ENCODE results near the gene SLMAP. TPM values are rescaled to one million over a fixed set of nuclear protein-coding genes. Genes with fewer than 3 reads are reported as not detected.

Gene SLMAP
- total and polyA plus RNA-seq, 2 experiments from 2014 or later, result 32.1 to 73.0 TPM

GRCh38 chr3:57977818-57978235 is 221.7 kb downstream of the SLMAP start (continued):
- TF ChIP-seq ZNF462 (CRISPR knock-in tag; IDR thresholded peaks at IDR 0.05), result no peak
- no peak for TF ChIP-seq CTCF (conservative IDR thresholded peaks at IDR 0.05; ENCODE audit: low read depth in 2 of 2)

- DNase-seq (ENCODE audit: low spot score) (no peak), ATAC-seq (no peak)
- Mint-ChIP-seq H3K4me1 (peaks cover 4% of the 10 kb centered on the region; the same call in 1 of the 3 replicates), H3K27me3 (ENCODE audit: insufficient read depth, low read depth, poor library complexity) (peaks cover 6% of the 10 kb centered on the region), H3K9me3 (peaks cover 3% of the 10 kb centered on the region; the same call in 1 of the 3 replicates), H3K36me3 (ENCODE audit: low read depth) (no peaks in the 10 kb centered on the region), H3K27ac (no peak overlapping the region), H3K4me3 (no peak overlapping the region)
- Histone ChIP-seq H3K79me2 (replicated peaks; ENCODE audit: insufficient read depth) (no peaks in the 10 kb centered on the region), H3K4me3 (no peak overlapping the region), H3K36me3 (ENCODE audit: insufficient read depth) (no peaks in the 10 kb centered on the region), H4K20me1 (replicated peaks; ENCODE audit: insufficient read depth) (no peaks in the 10 kb centered on the region), H3K4me2 (no peak overlapping the region), H2AFZ (0 out of 2 replicates have a peak overlapping the region, but pooled peaks have one; percentile 38), H3K4me1 (ENCODE audit: insufficient read depth) (no peaks in the 10 kb centered on the region), H3K9me2 (ENCODE audit: insufficient read depth) (no peaks in the 10 kb centered on the region), H3K27me3 (ENCODE audit: insufficient read depth) (no peaks in the 10 kb centered on the region), H3K27ac (ENCODE audit: low read depth) (no peak overlapping the region), H3F3A (replicated peaks; ENCODE audit: low read depth) (no peaks in the 10 kb centered on the region)
- TF ChIP-seq ZNF114 (CRISPR knock-in tag; IDR thresholded peaks at IDR 0.05), result no peak
- no peak for TF ChIP-seq CTCF (conservative IDR thresholded peaks at IDR 0.05; ENCODE audit: low read depth in 2 of 2)
- no peak for TF ChIP-seq EZH2phosphoT487 (IDR thresholded peaks at IDR 0.05; ENCODE audit: unreplicated experiment)
Measured at GRCh38 chr3:57978316-57978715, 222.2 kb downstream of the SLMAP start.

Other genes with a start within 250 kb of the SLMAP start
- 0.27 TPM in 1 of 2 replicates, not detected in the other for gene DNAH12, start 212.0 kb upstream of the SLMAP start, total RNA-seq (2014; rRNA removed; shearing (Covaris generic))
- gene DNAH12, start 212.0 kb upstream of the SLMAP start, polyA plus RNA-seq (2016; fragmentation: Nextera tagmentation; extraction: Ambion mirVana), result not detected in 2 replicates
- 12.9 and 14.3 TPM in 2 replicates for gene PDE12, start 200.0 kb upstream of the SLMAP start, total RNA-seq (2014; rRNA removed; shearing (Covaris generic))
- 4.5 and 5.0 TPM in 2 replicates for gene PDE12, start 200.0 kb upstream of the SLMAP start, polyA plus RNA-seq (2016; fragmentation: Nextera tagmentation; extraction: Ambion mirVana)
- gene ARF4, start 159.0 kb upstream of the SLMAP start, total RNA-seq (2014; rRNA removed; shearing (Covaris generic)), result 144 and 157 TPM in 2 replicates
- gene ARF4, start 159.0 kb upstream of the SLMAP start, polyA plus RNA-seq (2016; fragmentation: Nextera tagmentation; extraction: Ambion mirVana), result 227 and 249 TPM in 2 replicates
- 17.5 and 40.6 TPM in 2 replicates for gene DENND6A, start 63.2 kb upstream of the SLMAP start, total RNA-seq (2014; rRNA removed; shearing (Covaris generic))
- 4.0 and 7.5 TPM in 2 replicates for gene DENND6A, start 63.2 kb upstream of the SLMAP start, polyA plus RNA-seq (2016; fragmentation: Nextera tagmentation; extraction: Ambion mirVana)